ENCODE results near the gene TOP3A. TPM values are rescaled to one million over a fixed set of nuclear protein-coding genes. Genes with fewer than 3 reads are reported as not detected.

Gene TOP3A
- total and polyA plus RNA-seq, 2 of the 13 experiments (the other 11 are each of a cell fraction or from before 2014, with no cell fraction given) = 16.9 to 36.8 TPM

GRCh38 chr17:18360518-18360917 is 45.7 kb upstream of the TOP3A start:
- no peak for DNase-seq (ENCODE audit: low spot score)
- Histone ChIP-seq H3K4me1 (ENCODE audit: insufficient read depth, low read length) (peaks cover 34% of the 10 kb centered on the region), H3K79me2 (ENCODE audit: insufficient read depth, low read length) (peaks cover 15% of the 10 kb centered on the region), H3K4me2 (ENCODE audit: low read depth, low read length) (no peak overlapping the region), H3K4me3 (replicated peaks in 1 of 3; ENCODE audit: insufficient read depth in 1 of 3, low read depth in 2 of 3, low read length in 3 of 3) (no peak overlapping the region), H3K27me3 (ENCODE audit: control insufficient read depth in 1 of 2, insufficient read depth in 2 of 2, low read length in 2 of 2) (no peaks in the 10 kb centered on the region; a peak in 1 of 5 replicates), H3K36me3 (replicated peaks in 1 of 2; ENCODE audit: control insufficient read depth in 1 of 2, insufficient read depth in 2 of 2, low read length in 2 of 2) (0 out of 5 replicates have a peak, but pooled peaks cover 0 to 5% of the 10 kb centered on the region in 2 experiments), H3K27ac (ENCODE audit: extremely low read length, insufficient read depth, low read length) (no peak overlapping the region), H3K9ac (ENCODE audit: insufficient read depth, low read depth, low read length) (no peak overlapping the region), H2AFZ (ENCODE audit: low read length) (no peak overlapping the region), H4K20me1 (ENCODE audit: insufficient read depth, low read length) (no peaks in the 10 kb centered on the region), H3K9me3 (ENCODE audit: low read length) (no peaks in the 10 kb centered on the region)
- BruUV-seq (replicated peaks) = no TSS peak
- CTCF ChIA-PET (ENCODE audit: low intra/inter-chr PET ratio, low total read pairs) = no interaction called here
- POLR2A ChIA-PET = no interaction called here
- FAIRE-seq = no peak
- TF ChIP-seq POLR2G (IDR thresholded peaks at IDR 0.05; ENCODE audit: low read depth, low read length) (no peak), ZNF672 (CRISPR knock-in tag; IDR thresholded peaks at IDR 0.05) (no peak), ZNF589 (CRISPR knock-in tag; conservative IDR thresholded peaks at IDR 0.05) (no peak), TOPORS (CRISPR knock-in tag; IDR thresholded peaks at IDR 0.05) (no peak), ZNF496 (CRISPR knock-in tag; IDR thresholded peaks at IDR 0.05; ENCODE audit: insufficient replicate concordance) (no peak), GFI1 (CRISPR knock-in tag; IDR thresholded peaks at IDR 0.05; ENCODE audit: borderline replicate concordance) (0 out of 2 replicates have a peak, but pooled peaks have one; percentile 60), ZBTB10 (CRISPR knock-in tag; IDR thresholded peaks at IDR 0.05; ENCODE audit: borderline replicate concordance) (peak; percentile 43; the same call in 1 of the 2 replicates)
- in situ Hi-C loops (cut with HindIII; ENCODE audit: extremely low pct_ligation_motif_present, low pct_unique_long_range_greater_than_20kb) = no loop called here
- WGBS (ENCODE audit: low lambda C conversion rate) = 98% methylated on average over 8 of the region's 8 CpGs
- no peak for ATAC-seq
- intact Hi-C loops (cut with micrococcal nuclease; ENCODE audit: unreplicated experiment) = loop anchor here (10.0 kb wide), 1 partner anchor 46 kb away; the partner anchor contains the start of genes SMCR8 and TOP3A

All from HepG2 (cell line).